Measurements from ENCODE around the gene UVRAG. TPM values are rescaled to one million over a fixed set of nuclear protein-coding genes. Genes with fewer than 3 reads are reported as not detected.

Gene UVRAG
- total and polyA plus RNA-seq, 2 of the 4 experiments (the other 2 are of a cell fraction) = 5.6 to 10.9 TPM

DNA sequence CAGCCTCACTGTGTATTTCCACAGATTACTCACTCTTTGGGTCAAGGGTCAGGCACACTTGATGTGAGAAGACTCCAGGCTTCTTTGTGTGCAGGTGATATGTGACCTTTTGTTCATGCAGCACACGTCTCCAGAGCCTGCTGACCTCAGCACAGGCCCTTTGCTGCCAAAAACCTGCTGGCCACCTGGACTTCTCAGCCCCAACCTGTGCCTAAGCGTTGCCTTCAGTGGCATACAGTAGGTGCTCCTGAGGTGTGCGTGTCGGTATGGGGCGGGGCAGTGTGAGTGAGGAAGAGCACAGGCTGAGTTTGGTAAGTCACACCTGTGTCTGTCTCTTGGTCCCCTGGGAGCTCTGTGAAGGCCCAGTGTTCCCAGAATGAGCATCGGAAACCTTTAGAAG, 333.2 kb downstream of the UVRAG start:
- no peak overlapping the region for H3K18ac ChIP-seq (ENCODE audit: low read depth, low read length)
- no peak overlapping the region for H3K4me3 ChIP-seq (ENCODE audit: insufficient read depth, low read depth, low read length)
- H4K91ac ChIP-seq (ENCODE audit: insufficient read depth, low read depth, low read length) = no peak overlapping the region
- H4K20me1 ChIP-seq (ENCODE audit: insufficient read depth, low read length) = no peaks in the 10 kb centered on the region
- H2AFZ ChIP-seq (replicated peaks; ENCODE audit: low read length, poor library complexity) = no peak overlapping the region
- DNase-seq (no peak), ATAC-seq (ENCODE audit: low read depth) (no peak)
- H3K4ac ChIP-seq (ENCODE audit: low read depth, low read length) = no peak overlapping the region
- H3K56ac ChIP-seq (ENCODE audit: extremely low read depth, insufficient read depth, low read length) = no peak overlapping the region
- POLR2A ChIA-PET (ENCODE audit: unreplicated experiment) = no interaction called here
- H3K14ac ChIP-seq (replicated peaks; ENCODE audit: low read depth, low read length) = no peak overlapping the region
- H3K9me1 ChIP-seq (ENCODE audit: insufficient read depth, low read length) = peaks cover 11% of the 10 kb centered on the region; the same call in 1 of the 2 replicates
- BruUV-seq (replicated peaks) = no TSS peak
- no peak for TF ChIP-seq RFX5 (IDR thresholded peaks at IDR 0.05; ENCODE audit: low read depth, low read length)
- TF ChIP-seq MAFK (IDR thresholded peaks at IDR 0.05; ENCODE audit: low read depth, low read length) = no peak
- in situ Hi-C loops (cut with MboI; ENCODE audit: low sequenced_read_pairs) = no loop called here
- no peak overlapping the region for H2BK15ac ChIP-seq (ENCODE audit: low read depth, low read length)
- H3K27ac ChIP-seq (ENCODE audit: insufficient read depth, low read length) = no peak overlapping the region
- H3K9ac ChIP-seq (ENCODE audit: low read depth, low read length) = no peak overlapping the region
- H2AK5ac ChIP-seq (ENCODE audit: low read depth, low read length) = no peak overlapping the region
- H3K36me3 ChIP-seq (ENCODE audit: control insufficient read depth, insufficient read depth, low read length) = no peaks in the 10 kb centered on the region
- H3K4me2 ChIP-seq (ENCODE audit: low read depth, low read length) = no peak overlapping the region
- CTCF ChIA-PET = no interaction called here
- H4K8ac ChIP-seq (ENCODE audit: low read depth in 2 of 2, low read length in 2 of 2) = no peak overlapping the region
- WGBS, 2 experiments (ENCODE audit: extremely low coverage in 2 of 2, insufficient read length in 1 of 2) = 100% methylated on average over 1 of the region's 6 CpGs; no CpG with 5 or more reads in 1 of the 2 experiments
- no peak overlapping the region for H2BK20ac ChIP-seq (ENCODE audit: low read depth, low read length)
- no peaks in the 10 kb centered on the region for H3K79me1 ChIP-seq (ENCODE audit: low read depth in 1 of 2, low read length in 2 of 2)
- dilution Hi-C loops (cut with HindIII; ENCODE audit: low sequenced_read_pairs, unreplicated experiment) = no loop called here
- H3K27me3 ChIP-seq (ENCODE audit: control insufficient read depth, insufficient read depth, low read length) = peaks cover 2% of the 10 kb centered on the region; the same call in 1 of the 2 replicates
- no peak overlapping the region for H2BK5ac ChIP-seq (ENCODE audit: low read depth, low read length, poor library complexity, severe bottlenecking)
- intact Hi-C loops (cut with micrococcal nuclease) = no loop called here
- H3K4me1 ChIP-seq (ENCODE audit: control insufficient read depth, insufficient read depth, low read length) = no peaks in the 10 kb centered on the region
- no peak overlapping the region for H4K5ac ChIP-seq (ENCODE audit: low read depth, low read length)
- H2BK120ac ChIP-seq (ENCODE audit: low read depth, low read length) = no peak overlapping the region
- H3K9me3 ChIP-seq (ENCODE audit: control insufficient read depth, insufficient read depth, low read length) = no peaks in the 10 kb centered on the region
- H2AK9ac ChIP-seq (replicated peaks; ENCODE audit: low read depth, low read length, poor library complexity) = no peak overlapping the region
- no peak overlapping the region for H3K23ac ChIP-seq (ENCODE audit: low read depth, low read length)

Measured in IMR-90 (cell line).